Astrocyte (in vitro differentiated cells and primary cell): Measurements from ENCODE around the gene POR. TPM values are rescaled to one million over a fixed set of nuclear protein-coding genes. Genes with fewer than 3 reads are reported as not detected.
"Not testable (repeated sequence)": the region's sequence is repeated elsewhere in the genome, so short reads cannot be mapped to it uniquely, and the experiment has no call there.

Experiments used
- DNase-seq: peaks from one replicate; pipeline ENCODE4 v3.0.0-alpha.2; 2010; ENCODE audit warnings: low read depth
- FAIRE-seq: peaks from 2 replicates; lab custom pipeline; 2011; peaks lifted over from hg19 to GRCh38; lab: Jason Lieb, UNC
- H2AFZ ChIP-seq: 2 replicates; pipeline ENCODE4 v1.6.0; 2012; ENCODE audit warnings: low read depth, low read length, inconsistent platforms
- H3K27ac ChIP-seq: 2 replicates; pipeline ENCODE4 v1.5.1; 2011; ENCODE audit warnings: low read depth, low read length, inconsistent platforms
- H3K27me3 ChIP-seq: 2 replicates; pipeline ENCODE4 v1.6.0; 2011; ENCODE audit warnings: low read length, inconsistent platforms; ENCODE audit not compliant: insufficient read depth
- H3K36me3 ChIP-seq: 2 replicates; pipeline ENCODE4 v1.5.1; 2011; ENCODE audit warnings: low read length, inconsistent platforms; ENCODE audit not compliant: insufficient read depth
- H3K4me1 ChIP-seq: 2 replicates; pipeline ENCODE4 v1.5.1; 2011; ENCODE audit warnings: low read length, inconsistent platforms; ENCODE audit not compliant: insufficient read depth
- H3K4me2 ChIP-seq: 2 replicates; pipeline ENCODE4 v1.6.0; 2012; ENCODE audit warnings: low read length, inconsistent platforms
- H3K4me3 ChIP-seq: 2 replicates; pipeline ENCODE4 v1.5.1; 2011; ENCODE audit warnings: low read depth, mild to moderate bottlenecking, low read length, inconsistent platforms; ENCODE audit not compliant: insufficient read depth
- H3K79me2 ChIP-seq: 2 replicates; pipeline ENCODE4 v1.6.0; 2012; ENCODE audit warnings: mild to moderate bottlenecking, low read length, inconsistent platforms; ENCODE audit not compliant: insufficient read depth
- H3K9ac ChIP-seq: 2 replicates; pipeline ENCODE4 v1.6.0; 2012; ENCODE audit warnings: mild to moderate bottlenecking, low read length, inconsistent platforms
- H3K9me3 ChIP-seq: 2 replicates; pipeline ENCODE4 v1.5.1; 2012; ENCODE audit warnings: low read depth, mild to moderate bottlenecking, low read length, inconsistent platforms; ENCODE audit not compliant: insufficient read depth
- H4K20me1 ChIP-seq: 2 replicates; pipeline ENCODE4 v1.6.0; 2012; ENCODE audit warnings: low read length, inconsistent platforms; ENCODE audit not compliant: insufficient read depth
- H3K27ac Mint-ChIP-seq: one replicate; pipeline ENCODE4 v1.8.0; 2021; ENCODE audit warnings: mild to moderate bottlenecking, mixed read lengths; ENCODE audit not compliant: unreplicated experiment
- H3K27me3 Mint-ChIP-seq: one replicate; pipeline ENCODE4 v1.8.0; 2021; ENCODE audit warnings: low read depth, mixed read lengths; ENCODE audit not compliant: unreplicated experiment
- H3K36me3 Mint-ChIP-seq: one replicate; pipeline ENCODE4 v1.8.0; 2021; ENCODE audit warnings: low read depth, mixed read lengths; ENCODE audit not compliant: unreplicated experiment
- H3K4me1 Mint-ChIP-seq: one replicate; pipeline ENCODE4 v1.8.0; 2021; ENCODE audit warnings: low read depth, mixed read lengths; ENCODE audit not compliant: unreplicated experiment
- H3K4me3 Mint-ChIP-seq: one replicate; pipeline ENCODE4 v1.8.0; 2021; ENCODE audit warnings: mild to moderate bottlenecking, moderate library complexity, mixed read lengths; ENCODE audit not compliant: unreplicated experiment
- H3K9me3 Mint-ChIP-seq: one replicate; pipeline ENCODE4 v1.8.0; 2021; ENCODE audit warnings: mild to moderate bottlenecking, mixed read lengths; ENCODE audit not compliant: unreplicated experiment
- EZH2 ChIP-seq: IDR thresholded peaks from 2 replicates; pipeline ENCODE4 v1.6.1; 2012; ENCODE audit warnings: mild to moderate bottlenecking, low read length, inconsistent platforms; ENCODE audit not compliant: insufficient read depth
- total RNA-seq: library from RNA; stranded (reverse); gene quantifications from 2 replicates; pipeline ENCODE4 v1.2.1, GENCODE V29; 2021
- TF ChIP-seq, protein P1 (sequence below): IDR thresholded peaks from 2 replicates; pipeline ENCODE4 v1.5.1; 2011; ENCODE audit warnings: low read depth, mild to moderate bottlenecking, inconsistent platforms, low read length, moderate library complexity; ENCODE audit not compliant: insufficient read depth

POR gene
- total RNA-seq, 1 donor from 2014 or later = 73.6 TPM

DNA sequence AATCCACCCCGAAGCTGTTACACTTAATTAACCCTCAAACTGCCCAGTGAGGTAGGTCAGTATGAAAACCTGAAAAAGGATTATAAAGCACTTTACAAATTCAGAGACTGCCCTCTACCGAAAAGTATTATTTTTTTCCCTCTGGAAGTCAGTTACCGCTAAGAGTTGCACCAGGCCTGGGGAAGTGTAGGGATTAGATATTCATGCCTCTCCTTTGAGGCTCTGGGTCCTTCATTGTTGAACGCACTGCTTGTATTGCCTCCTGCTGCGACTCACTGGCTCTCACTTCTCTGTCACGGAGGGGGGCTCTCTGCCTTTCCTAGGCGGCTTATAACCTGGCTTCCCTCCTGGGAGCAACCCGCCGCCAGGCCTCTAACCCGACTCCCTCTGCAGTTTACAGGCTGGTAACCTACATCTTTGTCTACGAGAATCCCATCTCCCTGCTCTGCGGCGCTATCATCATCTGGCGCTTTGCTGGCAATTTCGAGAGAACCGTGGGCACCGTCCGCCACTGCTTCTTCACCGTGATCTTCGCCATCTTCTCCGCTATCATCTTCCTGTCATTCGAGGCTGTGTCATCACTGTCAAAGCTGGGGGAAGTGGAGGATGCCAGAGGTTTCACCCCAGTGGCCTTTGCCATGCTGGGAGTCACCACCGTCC lies 33.4 kb upstream of the POR start:
- Histone ChIP-seq H3K4me1 (peaks cover 22% of the 10 kb centered on the region), H4K20me1 (peaks cover 45% of the 10 kb centered on the region), H3K79me2 (peaks cover 25% of the 10 kb centered on the region), H3K27me3 (no peaks in the 10 kb centered on the region), H3K9me3 (no peaks in the 10 kb centered on the region), H3K27ac (no peak overlapping the region), H3K9ac (no peak overlapping the region), H3K36me3 (peaks cover 28% of the 10 kb centered on the region), H2AFZ (no peak overlapping the region), H3K4me3 (no peak overlapping the region), H3K4me2 (no peak overlapping the region)
- no peak overlapping the region for H3K4me3 Mint-ChIP-seq
- FAIRE-seq = no peak
- no peaks in the 10 kb centered on the region for H3K9me3 Mint-ChIP-seq
- peaks cover 12% of the 10 kb centered on the region for H3K4me1 Mint-ChIP-seq
- DNase-seq = no peak
- TF ChIP-seq, protein P1, sequence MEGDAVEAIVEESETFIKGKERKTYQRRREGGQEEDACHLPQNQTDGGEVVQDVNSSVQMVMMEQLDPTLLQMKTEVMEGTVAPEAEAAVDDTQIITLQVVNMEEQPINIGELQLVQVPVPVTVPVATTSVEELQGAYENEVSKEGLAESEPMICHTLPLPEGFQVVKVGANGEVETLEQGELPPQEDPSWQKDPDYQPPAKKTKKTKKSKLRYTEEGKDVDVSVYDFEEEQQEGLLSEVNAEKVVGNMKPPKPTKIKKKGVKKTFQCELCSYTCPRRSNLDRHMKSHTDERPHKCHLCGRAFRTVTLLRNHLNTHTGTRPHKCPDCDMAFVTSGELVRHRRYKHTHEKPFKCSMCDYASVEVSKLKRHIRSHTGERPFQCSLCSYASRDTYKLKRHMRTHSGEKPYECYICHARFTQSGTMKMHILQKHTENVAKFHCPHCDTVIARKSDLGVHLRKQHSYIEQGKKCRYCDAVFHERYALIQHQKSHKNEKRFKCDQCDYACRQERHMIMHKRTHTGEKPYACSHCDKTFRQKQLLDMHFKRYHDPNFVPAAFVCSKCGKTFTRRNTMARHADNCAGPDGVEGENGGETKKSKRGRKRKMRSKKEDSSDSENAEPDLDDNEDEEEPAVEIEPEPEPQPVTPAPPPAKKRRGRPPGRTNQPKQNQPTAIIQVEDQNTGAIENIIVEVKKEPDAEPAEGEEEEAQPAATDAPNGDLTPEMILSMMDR = peak; percentile 10
- TF ChIP-seq EZH2 = no peak
- H3K36me3 Mint-ChIP-seq = peaks cover 21% of the 10 kb centered on the region
- H3K27ac Mint-ChIP-seq = no peak overlapping the region
- H3K27me3 Mint-ChIP-seq = no peaks in the 10 kb centered on the region

DNA sequence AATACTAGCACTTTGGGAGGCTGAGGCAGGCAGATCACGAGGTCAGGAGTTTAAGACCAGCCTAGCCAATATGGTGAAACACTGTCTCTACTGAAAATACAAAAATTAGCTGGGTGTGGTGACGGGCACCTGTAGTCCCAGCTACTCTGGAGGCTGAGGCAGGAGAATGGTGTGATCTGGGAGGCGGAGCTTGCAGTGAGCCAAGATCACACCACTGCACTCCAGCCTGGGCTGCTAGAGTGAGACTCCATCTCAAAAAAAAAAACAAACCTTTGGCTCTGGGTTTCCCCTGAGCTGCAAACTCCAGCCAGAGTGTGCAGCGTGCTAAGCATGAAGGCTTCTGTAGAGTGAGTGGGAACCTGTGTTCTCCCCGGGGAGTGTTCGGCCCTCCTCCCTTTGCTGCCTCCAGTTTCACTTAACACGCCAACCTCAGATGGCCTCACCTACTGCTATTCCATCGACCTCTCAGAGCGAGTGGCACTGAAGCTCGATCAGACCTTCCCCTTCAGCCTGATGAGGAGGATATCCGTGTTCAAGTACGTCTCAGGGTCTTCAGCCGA lies 31.6 kb upstream of the POR start:
- peaks cover 30% of the 10 kb centered on the region for H3K36me3 Mint-ChIP-seq
- not testable (repeated sequence) for FAIRE-seq

DNA sequence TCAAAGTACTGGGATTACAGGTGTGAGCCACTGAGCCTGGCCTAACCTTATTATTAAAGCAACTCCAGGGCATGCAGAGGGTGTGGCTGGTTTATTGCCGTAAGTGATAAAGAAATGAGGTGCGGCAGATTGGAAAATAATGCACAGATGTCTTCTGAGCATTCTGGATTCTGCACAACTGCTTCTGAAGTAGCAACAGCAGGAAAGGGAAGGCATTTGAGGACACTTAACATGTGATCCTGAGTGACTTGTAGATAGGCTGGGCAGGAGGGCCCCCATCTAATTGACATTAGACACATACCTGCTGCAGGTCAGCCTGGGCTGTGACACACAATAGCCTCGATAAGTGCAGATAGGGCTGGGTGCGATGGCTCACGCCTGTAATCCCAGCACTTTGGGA lies 30.5 kb upstream of the POR start:
- H3K4me1 Mint-ChIP-seq = peaks cover 4% of the 10 kb centered on the region
- TF ChIP-seq, protein P1 = no peak
- TF ChIP-seq EZH2 = no peak
- Histone ChIP-seq H3K27ac (no peak overlapping the region), H3K9ac (no peak overlapping the region), H3K4me1 (peaks cover 20% of the 10 kb centered on the region), H2AFZ (no peak overlapping the region), H3K9me3 (no peaks in the 10 kb centered on the region), H3K4me3 (no peak overlapping the region), H3K36me3 (peaks cover 30% of the 10 kb centered on the region), H4K20me1 (peaks cover 45% of the 10 kb centered on the region), H3K4me2 (no peak overlapping the region), H3K79me2 (peaks cover 19% of the 10 kb centered on the region), H3K27me3 (no peaks in the 10 kb centered on the region)
- no peaks in the 10 kb centered on the region for H3K9me3 Mint-ChIP-seq
- H3K27me3 Mint-ChIP-seq = no peaks in the 10 kb centered on the region
- H3K4me3 Mint-ChIP-seq = no peak overlapping the region
- DNase-seq (no peak), FAIRE-seq (no peak)
- no peak overlapping the region for H3K27ac Mint-ChIP-seq
- H3K36me3 Mint-ChIP-seq = peaks cover 35% of the 10 kb centered on the region

More for the DNA sequence above, 31.6 kb upstream of the POR start:
- peaks cover 25% of the 10 kb centered on the region for H3K79me2 ChIP-seq
- not testable (repeated sequence) for H3K27me3 ChIP-seq, H3K27ac ChIP-seq, DNase-seq, H3K9ac ChIP-seq, H3K4me1 Mint-ChIP-seq, H3K27me3 Mint-ChIP-seq, H3K4me2 ChIP-seq, H3K4me3 ChIP-seq, H3K9me3 ChIP-seq, H2AFZ ChIP-seq, H3K9me3 Mint-ChIP-seq, H3K4me3 Mint-ChIP-seq, H3K27ac Mint-ChIP-seq
- peaks cover 30% of the 10 kb centered on the region for H3K36me3 ChIP-seq
- peaks cover 45% of the 10 kb centered on the region for H4K20me1 ChIP-seq
- H3K4me1 ChIP-seq = peaks cover 18% of the 10 kb centered on the region
